Measurements from ENCODE around the gene PLCH1.

PLCH1 gene

GRCh38 chr3:155370764-155371503 is 373.9 kb downstream of the PLCH1 start:
- Histone ChIP-seq H3K27ac (no peak overlapping the region), H3K9me3 (ENCODE audit: low read depth, low read length) (peaks cover 11% of the 10 kb centered on the region; the same call in 1 of the 2 replicates), H3K4me3 (no peak overlapping the region), H3K36me3 (ENCODE audit: insufficient read depth, low read length) (peaks cover 5% of the 10 kb centered on the region; the same call in 1 of the 2 replicates), H3K9ac (ENCODE audit: insufficient read length) (no peak overlapping the region)
- DNase-seq (ENCODE audit: low read depth, low spot score), result no peak
- TF ChIP-seq POLR2AphosphoS5 (IDR thresholded peaks at IDR 0.05; ENCODE audit: borderline replicate concordance, low read depth, low read length), result no peak
- no peak for TF ChIP-seq FOXP2 (optimal IDR thresholded peaks at IDR 0.05; ENCODE audit: control extremely low read depth, extremely low read length, insufficient read depth)
- no peak for TF ChIP-seq EZH2 (IDR thresholded peaks at IDR 0.05)

- no peak for DNase-seq (ENCODE audit: low read depth, low spot score)
- peaks cover 15% of the 10 kb centered on the region; the same call in 1 of the 2 replicates for H3K9me3 ChIP-seq (ENCODE audit: low read depth, low read length)
- H3K36me3 ChIP-seq (ENCODE audit: insufficient read depth, low read length), result peaks cover 10% of the 10 kb centered on the region; the same call in 1 of the 2 replicates
- H3K9ac ChIP-seq (ENCODE audit: insufficient read length), result no peak overlapping the region
- no peak for TF ChIP-seq FOXP2 (optimal IDR thresholded peaks at IDR 0.05; ENCODE audit: control extremely low read depth, extremely low read length, insufficient read depth)
- TF ChIP-seq POLR2AphosphoS5 (IDR thresholded peaks at IDR 0.05; ENCODE audit: borderline replicate concordance, low read depth, low read length), result no peak
- TF ChIP-seq EZH2 (IDR thresholded peaks at IDR 0.05), result no peak
- H3K27ac ChIP-seq, result no peak overlapping the region
- no peak overlapping the region for H3K4me3 ChIP-seq
These were observed 374.7 kb downstream of the PLCH1 start for GRCh38 chr3:155370198-155370597.

- Histone ChIP-seq H3K27ac (no peak overlapping the region), H3K4me3 (no peak overlapping the region), H3K9ac (ENCODE audit: insufficient read length) (no peak overlapping the region), H3K9me3 (ENCODE audit: low read depth, low read length) (peaks cover 15% of the 10 kb centered on the region; the same call in 1 of the 2 replicates), H3K36me3 (ENCODE audit: insufficient read depth, low read length) (peaks cover 15% of the 10 kb centered on the region; the same call in 1 of the 2 replicates)
- TF ChIP-seq FOXP2 (optimal IDR thresholded peaks at IDR 0.05; ENCODE audit: control extremely low read depth, extremely low read length, insufficient read depth) (no peak), EZH2 (IDR thresholded peaks at IDR 0.05) (no peak), POLR2AphosphoS5 (IDR thresholded peaks at IDR 0.05; ENCODE audit: borderline replicate concordance, low read depth, low read length) (no peak)
- no peak for DNase-seq (ENCODE audit: low read depth, low spot score)
These were observed 375.1 kb downstream of the PLCH1 start for GRCh38 chr3:155369735-155370134.

GRCh38 chr3:155369244-155369643 is 375.6 kb downstream of the PLCH1 start:
- peaks cover 15% of the 10 kb centered on the region; the same call in 1 of the 2 replicates for H3K9me3 ChIP-seq (ENCODE audit: low read depth, low read length)
- H3K9ac ChIP-seq (ENCODE audit: insufficient read length), result no peak overlapping the region
- H3K4me3 ChIP-seq, result no peak overlapping the region
- no peak for DNase-seq (ENCODE audit: low read depth, low spot score)
- TF ChIP-seq EZH2 (IDR thresholded peaks at IDR 0.05) (no peak), FOXP2 (optimal IDR thresholded peaks at IDR 0.05; ENCODE audit: control extremely low read depth, extremely low read length, insufficient read depth) (no peak), POLR2AphosphoS5 (IDR thresholded peaks at IDR 0.05; ENCODE audit: borderline replicate concordance, low read depth, low read length) (no peak)
- H3K36me3 ChIP-seq (ENCODE audit: insufficient read depth, low read length), result peaks cover 20% of the 10 kb centered on the region; the same call in 1 of the 2 replicates
- H3K27ac ChIP-seq, result no peak overlapping the region

- Histone ChIP-seq H3K9ac (ENCODE audit: insufficient read length) (no peak overlapping the region), H3K9me3 (ENCODE audit: low read depth, low read length) (peaks cover 15% of the 10 kb centered on the region; the same call in 1 of the 2 replicates), H3K36me3 (ENCODE audit: insufficient read depth, low read length) (peaks cover 20% of the 10 kb centered on the region; the same call in 1 of the 2 replicates), H3K4me3 (no peak overlapping the region), H3K27ac (no peak overlapping the region)
- no peak for DNase-seq (ENCODE audit: low read depth, low spot score)
- no peak for TF ChIP-seq EZH2 (IDR thresholded peaks at IDR 0.05)
- no peak for TF ChIP-seq POLR2AphosphoS5 (IDR thresholded peaks at IDR 0.05; ENCODE audit: borderline replicate concordance, low read depth, low read length)
- no peak for TF ChIP-seq FOXP2 (optimal IDR thresholded peaks at IDR 0.05; ENCODE audit: control extremely low read depth, extremely low read length, insufficient read depth)
These were observed 376.1 kb downstream of the PLCH1 start for GRCh38 chr3:155368786-155369185.

- no peak for DNase-seq (ENCODE audit: low read depth, low spot score)
- H3K9me3 ChIP-seq (ENCODE audit: low read depth, low read length), result peaks cover 15% of the 10 kb centered on the region; the same call in 1 of the 2 replicates
- H3K27ac ChIP-seq, result peak overlapping the region; percentile 76
- TF ChIP-seq POLR2AphosphoS5 (IDR thresholded peaks at IDR 0.05; ENCODE audit: borderline replicate concordance, low read depth, low read length) (no peak), FOXP2 (optimal IDR thresholded peaks at IDR 0.05; ENCODE audit: control extremely low read depth, extremely low read length, insufficient read depth) (no peak), EZH2 (IDR thresholded peaks at IDR 0.05) (no peak)
- peaks cover 20% of the 10 kb centered on the region; the same call in 1 of the 2 replicates for H3K36me3 ChIP-seq (ENCODE audit: insufficient read depth, low read length)
- H3K4me3 ChIP-seq, result peak overlapping the region; percentile 11; the same call in 1 of the 2 replicates
- no peak overlapping the region for H3K9ac ChIP-seq (ENCODE audit: insufficient read length)
These were observed 377.4 kb downstream of the PLCH1 start for GRCh38 chr3:155367506-155367905.

- peaks cover 15% of the 10 kb centered on the region; the same call in 1 of the 2 replicates for H3K9me3 ChIP-seq (ENCODE audit: low read depth, low read length)
- TF ChIP-seq FOXP2 (optimal IDR thresholded peaks at IDR 0.05; ENCODE audit: control extremely low read depth, extremely low read length, insufficient read depth) (no peak), POLR2AphosphoS5 (IDR thresholded peaks at IDR 0.05; ENCODE audit: borderline replicate concordance, low read depth, low read length) (no peak), EZH2 (IDR thresholded peaks at IDR 0.05) (no peak)
- peaks cover 20% of the 10 kb centered on the region; the same call in 1 of the 2 replicates for H3K36me3 ChIP-seq (ENCODE audit: insufficient read depth, low read length)
- DNase-seq (ENCODE audit: low read depth, low spot score), result no peak
- no peak overlapping the region for H3K9ac ChIP-seq (ENCODE audit: insufficient read length)
- H3K4me3 ChIP-seq, result no peak overlapping the region; the same call in 1 of the 2 replicates
- H3K27ac ChIP-seq, result peak overlapping the region; percentile 96
These were observed 379.6 kb downstream of the PLCH1 start for GRCh38 chr3:155365178-155365783.

- H3K27ac ChIP-seq, result peak overlapping the region; percentile 96
- DNase-seq (ENCODE audit: low read depth, low spot score), result no peak
- peak overlapping the region; percentile 66 for H3K4me3 ChIP-seq
- TF ChIP-seq POLR2AphosphoS5 (IDR thresholded peaks at IDR 0.05; ENCODE audit: borderline replicate concordance, low read depth, low read length), result no peak
- TF ChIP-seq FOXP2 (optimal IDR thresholded peaks at IDR 0.05; ENCODE audit: control extremely low read depth, extremely low read length, insufficient read depth), result no peak
- TF ChIP-seq EZH2 (IDR thresholded peaks at IDR 0.05), result no peak
- H3K36me3 ChIP-seq (ENCODE audit: insufficient read depth, low read length), result peaks cover 20% of the 10 kb centered on the region; the same call in 1 of the 2 replicates
- H3K9me3 ChIP-seq (ENCODE audit: low read depth, low read length), result peaks cover 15% of the 10 kb centered on the region; the same call in 1 of the 2 replicates
- H3K9ac ChIP-seq (ENCODE audit: insufficient read length), result peak overlapping the region; percentile 51
These were observed 380.4 kb downstream of the PLCH1 start for GRCh38 chr3:155364492-155364891.
